HG03457 (cell line): ENCODE data around the gene HERPUD1.
"Not testable (repeated sequence)": the region's sequence is repeated elsewhere in the genome, so short reads cannot be mapped to it uniquely, and the experiment has no call there.

ENCODE experiments used
- ATAC-seq: cut with Tn5 transposase; IDR thresholded peaks from one replicate; pipeline ENCODE4 v1.9.1; 2021; ENCODE audit warnings: moderate number of reproducible peaks; ENCODE audit not compliant: unreplicated experiment

The HERPUD1 gene

DNA sequence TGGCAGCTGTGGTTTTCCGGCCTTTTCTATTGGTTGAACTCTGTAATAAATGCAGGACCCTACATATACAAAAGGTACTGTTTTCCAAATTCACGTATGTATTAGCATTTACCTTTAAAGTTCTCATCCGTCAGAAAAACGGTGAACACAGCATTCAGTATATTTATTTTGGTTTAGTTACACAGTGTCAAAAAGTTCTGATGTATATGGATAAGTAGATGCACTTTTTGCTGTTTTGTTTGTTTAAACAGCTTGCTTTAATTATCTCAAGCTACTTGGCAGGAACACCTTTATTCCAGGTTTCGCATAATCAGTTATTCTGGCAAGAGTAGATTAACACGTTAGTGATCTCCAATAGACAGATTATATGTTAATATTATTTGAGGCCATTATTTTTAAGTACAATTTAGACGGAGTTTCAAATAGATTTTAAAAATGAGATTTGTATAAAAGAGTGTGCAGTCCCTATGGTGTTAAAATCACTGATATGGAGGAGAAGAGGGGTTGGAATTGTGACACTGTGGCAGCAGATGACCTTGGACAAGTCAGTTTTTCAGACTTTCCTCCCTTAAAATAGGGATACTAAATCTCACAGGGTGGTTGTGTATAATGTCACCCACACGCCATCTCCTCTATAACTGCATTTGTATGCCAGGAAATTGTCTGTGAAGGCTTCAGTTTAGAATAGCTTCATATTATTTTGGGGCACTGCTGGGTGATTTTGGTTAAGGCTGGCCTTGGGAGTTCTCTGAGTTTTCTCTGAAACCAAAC is 2.1 kb downstream of the HERPUD1 start:
- ATAC-seq: no peak

DNA sequence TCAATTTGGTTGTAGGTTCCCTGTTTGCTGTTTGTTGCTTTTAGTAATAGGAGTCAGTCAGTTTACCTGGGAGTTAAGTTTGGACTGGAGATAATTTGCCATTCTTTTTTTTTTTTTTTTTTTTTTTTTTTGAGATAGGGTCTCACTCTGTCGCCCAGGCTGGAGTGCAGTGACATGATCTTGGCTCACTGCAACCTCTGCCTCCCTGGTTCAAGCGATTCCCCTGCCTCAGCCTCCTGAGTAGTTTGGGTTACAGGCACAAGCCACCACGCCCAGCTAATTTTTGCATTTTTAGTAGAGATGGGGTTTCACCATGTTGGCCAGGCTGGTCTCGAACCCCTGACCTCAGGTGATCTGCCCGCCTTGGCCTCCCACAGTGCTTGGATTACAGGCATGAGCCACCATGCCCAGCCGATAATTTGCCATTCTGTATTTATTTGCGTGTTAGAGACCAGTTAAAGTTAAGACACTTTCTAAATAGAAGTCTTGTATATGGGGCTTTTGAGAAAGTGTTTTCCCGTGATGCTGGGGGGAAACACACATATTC is 2.7 kb downstream of the HERPUD1 start:
- ATAC-seq: not testable (repeated sequence)

DNA sequence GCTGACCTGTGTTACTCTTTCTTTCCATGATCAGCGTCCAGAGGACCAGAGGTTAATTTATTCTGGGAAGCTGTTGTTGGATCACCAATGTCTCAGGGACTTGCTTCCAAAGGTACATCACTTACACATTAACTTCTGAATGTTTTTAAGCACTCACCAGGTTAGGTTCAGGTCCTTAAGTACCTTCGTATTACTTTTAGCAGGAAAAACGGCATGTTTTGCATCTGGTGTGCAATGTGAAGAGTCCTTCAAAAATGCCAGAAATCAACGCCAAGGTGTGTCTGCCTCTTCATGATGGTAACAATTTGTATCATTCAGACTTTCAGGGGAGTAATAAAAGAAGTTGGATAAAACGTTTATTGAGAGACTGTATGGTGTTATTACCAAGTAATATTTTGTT is 3.3 kb downstream of the HERPUD1 start:
- ATAC-seq: no peak

DNA sequence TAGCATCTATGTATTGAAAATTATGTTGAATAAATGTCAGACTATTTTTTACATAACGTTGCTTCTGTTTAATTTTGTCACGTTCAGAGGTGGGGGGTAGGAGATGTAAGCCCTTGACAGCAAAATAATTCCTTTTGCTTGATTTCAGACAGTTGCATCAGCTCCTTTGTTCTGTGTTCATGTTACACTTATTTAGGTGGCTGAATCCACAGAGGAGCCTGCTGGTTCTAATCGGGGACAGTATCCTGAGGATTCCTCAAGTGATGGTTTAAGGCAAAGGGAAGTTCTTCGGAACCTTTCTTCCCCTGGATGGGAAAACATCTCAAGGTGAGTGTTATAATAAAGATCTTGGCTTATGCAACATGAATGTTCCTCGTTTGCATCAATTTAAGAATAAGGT is 4.5 kb downstream of the HERPUD1 start:
- ATAC-seq: no peak

DNA sequence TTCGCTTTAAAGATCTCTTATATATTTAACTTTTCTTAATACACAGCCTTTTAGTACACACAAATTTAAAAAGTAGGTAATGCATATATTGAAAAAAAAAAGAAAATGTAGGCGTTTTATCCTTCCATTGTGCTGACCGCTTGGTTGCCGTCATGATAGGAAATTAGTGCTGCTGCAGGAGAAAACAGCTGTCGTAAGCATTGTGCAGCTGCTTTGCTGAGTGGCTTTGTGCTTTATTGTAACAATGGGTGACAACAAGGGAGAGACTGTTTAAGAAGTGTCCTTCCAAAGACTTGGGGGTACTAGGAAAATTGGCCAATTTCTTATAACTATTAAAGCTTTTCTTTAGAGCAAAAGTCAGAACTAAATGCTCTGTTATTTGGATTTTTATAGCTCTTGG is 5.0 kb downstream of the HERPUD1 start:
- ATAC-seq: no peak

DNA sequence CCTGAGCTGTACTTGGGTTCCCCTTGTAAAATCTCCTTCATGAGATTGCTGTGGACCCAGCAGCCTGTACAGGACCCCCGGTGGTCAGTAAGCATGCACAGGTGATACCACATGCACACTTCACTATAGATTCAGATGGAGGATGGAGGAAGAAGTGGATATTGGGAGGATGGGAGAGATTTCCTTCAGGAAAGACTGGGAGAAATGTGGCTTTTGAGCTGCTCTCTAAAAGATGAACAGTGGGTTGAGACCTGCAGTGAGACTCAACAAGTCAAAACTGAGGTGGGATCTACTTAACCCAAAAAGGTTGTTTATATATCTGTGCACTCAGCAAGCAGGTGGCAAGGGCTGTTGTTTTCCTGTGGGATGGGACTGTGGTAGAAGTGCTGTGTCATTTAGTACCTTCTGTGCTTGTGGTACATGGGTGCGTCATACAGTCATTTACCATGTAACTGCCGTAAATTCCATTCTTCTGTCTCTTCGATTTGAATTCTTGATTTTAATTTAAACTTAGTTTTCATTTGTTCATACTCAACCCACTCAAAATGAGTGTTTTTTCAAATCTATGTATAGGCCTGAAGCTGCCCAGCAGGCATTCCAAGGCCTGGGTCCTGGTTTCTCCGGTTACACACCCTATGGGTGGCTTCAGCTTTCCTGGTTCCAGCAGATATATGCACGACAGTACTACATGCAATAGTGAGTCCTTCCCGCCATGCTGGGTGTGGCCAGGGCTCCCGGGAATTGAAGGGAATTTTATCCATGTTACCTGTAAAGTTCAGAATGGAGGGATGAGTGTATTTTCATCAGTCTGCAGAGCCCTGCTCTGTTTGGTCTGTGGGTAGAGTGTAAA is 6.9 kb downstream of the HERPUD1 start:
- no peak for ATAC-seq

DNA sequence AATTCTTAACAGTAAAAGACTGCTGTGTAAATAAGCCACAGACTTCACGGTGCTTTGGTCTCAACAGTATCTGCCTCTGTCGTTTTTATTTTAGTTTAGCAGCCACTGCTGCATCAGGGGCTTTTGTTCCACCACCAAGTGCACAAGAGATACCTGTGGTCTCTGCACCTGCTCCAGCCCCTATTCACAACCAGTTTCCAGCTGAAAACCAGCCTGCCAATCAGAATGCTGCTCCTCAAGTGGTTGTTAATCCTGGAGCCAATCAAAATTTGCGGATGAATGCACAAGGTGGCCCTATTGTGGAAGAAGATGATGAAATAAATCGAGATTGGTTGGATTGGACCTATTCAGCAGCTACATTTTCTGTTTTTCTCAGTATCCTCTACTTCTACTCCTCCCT is 7.9 kb downstream of the HERPUD1 start:
- no peak for ATAC-seq

DNA sequence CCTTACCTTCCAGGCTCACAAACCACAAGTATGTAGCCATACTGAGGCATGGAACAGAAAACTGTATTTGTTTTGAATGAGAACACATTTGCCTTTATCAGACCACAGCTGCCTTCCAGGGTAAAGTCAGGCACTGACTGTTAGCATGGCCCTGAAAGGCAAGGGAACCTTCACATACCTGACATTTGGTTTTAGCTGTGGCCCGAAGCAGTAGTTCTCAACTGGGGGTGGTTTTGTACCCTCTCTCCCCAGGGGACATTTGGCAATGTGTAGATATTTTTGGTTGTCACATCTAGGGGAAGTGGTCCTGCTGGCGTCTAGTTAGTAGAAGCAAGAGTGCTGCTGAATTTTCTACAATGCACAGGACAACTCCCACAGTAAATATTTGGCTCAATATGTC is 9.2 kb downstream of the HERPUD1 start:
- no peak for ATAC-seq

DNA sequence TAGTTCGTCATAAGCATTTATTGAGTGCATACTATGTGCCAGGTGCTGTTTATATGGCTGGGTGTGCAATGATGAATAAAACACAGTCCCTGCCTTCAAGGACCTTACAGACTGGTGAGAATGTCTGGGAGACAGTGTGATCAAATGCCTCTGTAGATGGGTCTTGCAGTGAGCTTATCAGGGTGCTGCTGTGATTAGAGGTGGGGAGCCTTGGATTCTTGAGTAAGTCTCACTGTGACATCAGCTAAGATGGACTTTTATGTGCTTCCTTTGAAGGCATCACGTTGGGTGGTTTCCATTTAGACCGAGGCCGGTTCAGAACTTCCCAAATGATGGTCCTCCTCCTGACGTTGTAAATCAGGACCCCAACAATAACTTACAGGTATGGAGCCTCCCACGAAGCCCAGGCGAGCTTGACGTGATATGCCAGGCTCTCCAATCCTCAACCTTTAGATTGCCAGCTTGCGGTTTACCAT is 10.0 kb downstream of the HERPUD1 start:
- no peak for ATAC-seq

DNA sequence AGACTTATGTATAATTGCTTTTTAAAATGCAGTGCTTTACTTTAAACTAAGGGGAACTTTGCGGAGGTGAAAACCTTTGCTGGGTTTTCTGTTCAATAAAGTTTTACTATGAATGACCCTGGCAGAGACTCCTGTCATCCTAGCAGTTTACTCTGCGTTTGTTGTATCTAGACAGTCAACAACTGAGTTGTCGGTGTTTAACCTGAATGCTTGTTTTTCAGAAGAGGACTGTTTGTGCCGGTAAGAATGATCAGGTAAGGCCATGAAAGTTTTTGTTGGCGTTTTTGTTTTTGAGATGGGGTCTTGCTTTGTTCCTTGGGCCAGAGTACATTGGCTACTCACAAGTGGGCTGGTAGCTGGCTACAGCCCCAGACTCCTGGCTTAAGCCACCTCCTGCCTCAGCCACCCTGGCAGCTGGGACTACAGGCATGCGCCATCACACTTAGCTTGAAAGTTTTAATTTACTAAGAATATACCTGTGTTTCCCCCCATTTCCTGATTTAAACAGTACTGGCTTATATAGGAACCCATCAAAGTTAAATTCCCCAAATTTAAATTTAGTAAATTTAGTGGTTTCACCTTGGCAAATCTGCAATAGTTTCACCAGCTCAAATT is 11.9 kb downstream of the HERPUD1 start:
- no peak for ATAC-seq

DNA sequence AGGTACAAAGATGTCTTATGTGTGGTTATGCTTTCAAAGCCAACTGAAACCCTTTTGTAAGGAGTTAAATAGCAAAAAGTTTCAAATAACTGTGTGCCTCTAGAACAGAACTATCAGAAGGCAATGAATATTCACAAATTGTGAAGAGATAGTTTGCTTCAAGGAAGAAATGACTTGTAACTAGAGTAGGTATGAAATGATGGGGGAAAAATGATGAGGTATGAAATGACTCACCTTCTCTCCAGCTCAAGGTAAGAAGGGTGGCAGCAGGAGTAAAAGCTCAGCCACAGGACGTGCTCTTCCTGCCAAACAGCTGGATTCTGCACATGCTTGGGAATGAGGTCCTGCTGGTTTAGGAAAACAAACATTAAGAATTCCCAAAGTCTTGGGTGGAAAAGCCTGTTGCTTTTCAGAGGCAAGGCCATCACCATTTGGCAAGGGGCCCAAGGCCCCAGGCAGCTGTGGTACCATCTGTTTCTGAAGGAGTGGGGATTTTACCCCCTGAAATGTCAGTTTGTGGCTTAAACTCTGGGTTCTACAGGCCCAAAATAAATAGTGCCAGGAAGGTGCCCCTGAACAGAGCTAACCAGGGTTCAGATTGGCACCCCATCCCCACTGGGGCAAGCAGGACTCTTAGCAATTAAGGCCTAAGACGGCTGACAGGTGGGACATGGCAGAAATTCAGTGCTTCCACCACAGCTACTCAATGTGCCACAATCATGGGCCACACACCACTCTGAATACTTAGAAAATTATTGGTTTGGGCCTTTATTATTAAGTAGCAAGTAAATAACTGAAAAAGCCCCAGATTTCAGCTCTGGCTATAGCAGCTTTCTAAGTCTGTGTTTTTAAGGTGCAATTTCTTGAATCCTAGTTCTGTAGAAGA is 13.3 kb downstream of the HERPUD1 start:
- no peak for ATAC-seq

DNA sequence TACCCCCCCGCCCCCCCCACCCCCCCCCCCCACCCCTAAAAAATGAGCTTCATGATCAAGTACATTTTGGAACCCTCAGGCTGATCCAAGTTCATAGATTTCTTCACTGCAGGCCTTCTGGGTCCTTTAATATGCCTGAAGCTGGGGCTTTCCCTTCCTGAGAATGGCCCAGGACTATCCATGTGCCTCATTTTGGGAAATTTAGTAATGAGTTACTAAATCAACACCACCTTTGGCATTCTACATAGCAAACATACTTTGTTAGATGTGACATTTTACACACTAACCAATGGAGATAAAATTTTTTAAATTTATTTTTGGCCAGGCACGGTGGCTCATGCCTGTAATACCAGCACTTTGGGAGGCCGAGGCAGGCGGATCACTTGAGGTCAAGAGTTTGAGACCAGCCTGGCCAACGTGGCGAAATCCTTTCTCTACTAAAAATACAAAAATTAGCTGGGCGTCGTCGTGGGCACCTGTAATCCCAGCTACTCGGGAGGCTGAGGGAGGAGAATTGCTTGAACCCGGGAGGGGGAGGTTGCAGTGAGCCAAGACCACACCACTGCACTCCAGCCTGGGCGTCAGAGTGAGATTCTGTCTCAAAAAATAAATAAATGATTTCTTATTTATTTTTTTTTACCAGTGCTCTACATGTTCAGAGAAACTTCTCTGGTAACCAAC is 14.0 kb downstream of the HERPUD1 start:
- no peak for ATAC-seq

DNA sequence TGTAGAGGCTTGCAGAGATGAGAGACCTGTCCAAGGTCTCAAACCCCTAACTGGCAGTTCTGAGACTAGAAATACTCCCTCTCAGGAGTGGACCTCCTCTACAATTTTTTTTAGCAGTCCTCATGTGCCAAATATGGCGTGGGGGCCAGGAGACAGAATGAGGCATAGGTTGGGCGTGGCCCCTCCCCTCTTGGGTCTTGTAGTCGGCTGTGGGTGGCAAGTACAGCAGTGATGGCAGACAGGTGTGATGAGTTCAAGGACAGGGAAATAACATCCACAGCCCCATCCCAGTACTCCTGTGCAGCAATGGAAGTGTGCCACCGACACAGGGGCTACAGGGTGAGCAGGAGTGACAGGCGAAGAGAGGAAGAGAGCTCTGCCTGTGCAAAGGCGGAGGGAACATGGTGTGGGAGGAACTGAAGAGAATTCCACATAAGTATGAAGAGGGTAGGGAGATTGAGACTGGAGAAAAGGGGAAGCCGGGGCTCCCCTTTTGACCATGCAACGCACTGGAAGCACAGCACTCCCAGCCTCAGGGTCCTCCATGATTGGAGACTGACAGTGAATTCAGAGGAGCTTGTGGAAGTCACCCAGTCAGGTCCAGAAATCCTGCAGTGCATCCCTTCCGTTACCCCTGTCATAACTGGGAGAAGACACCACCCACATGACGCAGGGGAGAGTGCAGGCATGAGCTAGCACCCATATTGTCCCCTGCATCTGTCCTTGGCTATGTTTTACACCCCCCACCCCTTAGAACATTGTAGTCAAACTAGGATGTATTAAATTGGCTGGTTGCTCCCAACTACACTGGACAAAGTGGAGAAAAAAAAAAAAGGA is 15.0 kb downstream of the HERPUD1 start:
- ATAC-seq: no peak

DNA sequence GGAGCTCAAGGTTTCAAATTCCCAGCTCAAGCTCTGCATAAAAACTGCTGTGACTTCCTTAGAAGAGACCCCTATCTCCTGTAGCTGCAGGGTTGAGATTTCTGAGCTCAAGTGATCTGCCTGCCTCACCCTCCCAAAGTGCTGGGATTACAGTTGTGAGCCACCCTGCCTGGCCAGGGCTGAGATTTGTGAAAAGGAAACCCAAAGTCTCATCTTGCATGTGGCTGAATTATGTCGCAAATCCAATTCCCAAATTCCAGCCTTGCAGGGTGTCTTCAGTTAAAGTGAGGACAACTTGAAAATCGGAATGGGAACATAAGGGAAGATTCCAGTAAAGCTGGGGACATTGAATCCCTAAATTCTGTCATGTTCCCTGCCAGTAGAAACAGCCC is 15.7 kb downstream of the HERPUD1 start:
- no peak for ATAC-seq

DNA sequence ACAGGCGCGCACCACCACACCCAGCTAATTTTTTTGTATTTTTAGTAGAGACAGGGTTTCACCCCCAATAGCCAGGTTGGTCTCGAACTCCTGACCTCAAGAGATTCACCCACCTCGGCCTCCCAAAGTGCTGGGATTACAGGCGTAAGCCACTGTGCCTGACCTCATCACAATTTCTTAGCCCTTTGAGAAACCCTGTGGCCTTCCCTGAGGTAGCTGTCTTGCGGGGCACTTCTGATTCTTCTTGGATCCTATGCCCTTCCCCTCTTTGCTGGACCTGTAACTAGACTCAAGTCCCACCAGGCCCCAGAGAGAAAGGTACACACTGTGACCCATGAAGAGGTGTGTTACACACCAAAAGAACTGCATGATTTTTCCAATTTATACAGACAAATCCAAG is 16.3 kb downstream of the HERPUD1 start:
- no peak for ATAC-seq

DNA sequence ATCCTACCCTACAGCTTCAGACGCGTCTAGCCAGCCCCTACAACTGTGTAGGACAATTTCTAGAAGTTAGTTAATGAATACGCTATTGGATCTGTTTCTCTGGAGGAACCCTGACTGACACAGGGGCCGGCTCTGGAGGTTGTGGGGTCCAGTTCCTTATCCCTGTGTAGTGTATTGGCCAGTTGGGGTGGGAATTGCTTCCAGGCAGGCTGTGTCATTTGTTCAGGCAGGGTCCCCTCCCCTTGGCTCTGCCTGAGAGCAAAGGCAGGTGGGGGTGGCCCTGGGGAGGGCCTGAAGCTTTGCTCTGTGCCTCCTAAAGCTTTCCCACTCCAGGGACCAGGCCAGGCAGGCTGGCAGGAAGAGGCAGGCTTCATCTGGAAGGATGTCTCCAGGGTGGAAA is 18.1 kb downstream of the HERPUD1 start:
- no peak for ATAC-seq

DNA sequence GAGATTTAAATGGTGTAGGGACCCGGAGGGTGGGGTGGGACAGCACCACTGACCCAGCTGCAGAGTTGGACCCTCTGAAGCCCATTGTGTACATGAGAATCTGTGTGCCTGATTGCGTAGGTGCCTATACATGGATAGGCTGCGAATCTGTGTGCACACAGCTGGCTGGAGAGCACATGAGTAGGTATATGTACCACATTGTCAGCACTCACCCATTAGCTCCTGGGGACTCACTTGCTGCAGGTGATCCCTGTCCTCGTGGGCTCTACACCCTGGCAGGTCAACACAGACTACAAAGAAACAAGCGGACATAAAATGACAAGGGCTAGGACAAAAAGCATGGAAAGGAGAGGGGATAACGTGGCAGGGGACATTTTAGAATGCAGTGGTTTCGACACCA is 18.5 kb downstream of the HERPUD1 start:
- ATAC-seq: no peak

DNA sequence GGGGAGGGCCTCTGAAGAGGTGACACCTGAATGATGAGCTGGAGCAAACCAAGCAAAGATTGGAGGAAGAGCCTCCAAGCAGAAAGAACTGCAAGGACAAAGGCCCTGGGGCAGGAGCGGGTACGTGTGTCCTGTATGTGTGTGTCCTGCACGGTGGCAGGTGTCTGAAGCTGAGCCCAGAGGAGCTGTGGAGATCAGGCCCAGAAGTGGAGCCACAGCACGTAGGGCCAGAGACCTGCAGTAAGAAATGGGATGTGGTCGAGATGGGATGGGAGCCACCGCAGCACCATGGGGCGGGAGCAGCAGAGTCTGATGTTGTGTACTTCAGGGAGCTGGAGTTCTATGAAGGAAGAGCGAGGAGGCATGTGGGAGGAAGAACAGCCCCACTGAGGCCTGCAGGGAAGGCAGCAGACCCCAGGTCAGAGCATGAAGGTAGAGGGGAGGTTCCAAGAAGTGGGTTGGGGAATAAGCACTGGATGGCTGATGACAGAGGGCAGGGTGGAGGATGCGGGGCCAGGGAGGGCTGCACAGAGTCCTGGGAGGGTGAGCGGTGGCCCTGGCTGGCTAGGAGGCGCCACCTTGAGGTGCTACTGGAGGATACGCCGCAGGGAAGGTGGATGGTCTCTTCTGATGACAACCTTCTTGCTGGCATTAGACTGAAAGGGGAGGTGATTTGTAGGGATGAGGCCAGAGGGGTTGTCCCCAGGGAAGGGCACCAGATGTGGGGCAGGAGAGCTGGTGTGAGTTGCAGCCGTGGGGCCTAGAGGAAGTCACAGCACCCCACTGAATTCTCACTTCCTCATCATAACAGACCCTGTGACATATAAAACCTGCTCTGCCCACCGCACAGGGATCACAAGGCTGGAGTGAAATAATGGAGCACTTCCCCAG is 19.2 kb downstream of the HERPUD1 start:
- peak; percentile 35 for ATAC-seq
